ENCODE data around the gene FEZ2. TPM values are rescaled to one million over a fixed set of nuclear protein-coding genes. Genes with fewer than 3 reads are reported as not detected.

FEZ2 gene
- total RNA-seq, 2 donors from 2014 or later: 37.5 to 49.8 TPM

DNA sequence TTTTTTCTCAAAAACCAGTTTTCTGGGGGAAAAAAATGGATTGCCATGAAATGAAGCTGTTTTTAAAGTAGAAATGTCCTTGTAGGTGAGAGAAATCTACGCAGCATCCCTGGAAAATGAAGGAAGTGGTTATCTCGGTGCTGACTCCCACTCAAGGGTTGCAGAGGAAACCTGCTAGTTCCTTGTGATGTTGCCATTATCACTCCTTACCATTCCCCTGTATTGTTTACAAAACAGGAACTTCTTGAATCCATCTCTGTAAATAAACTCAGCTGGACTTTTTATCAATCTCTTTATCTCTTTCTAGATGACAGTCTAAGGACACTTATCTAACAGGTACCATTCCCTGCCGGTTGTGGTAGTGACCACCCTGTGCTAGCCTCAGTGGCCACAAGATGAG is 61.2 kb downstream of the FEZ2 start:
- whole genome bisulfite sequencing: 80% methylated on average over 3 of the region's 3 CpGs

DNA sequence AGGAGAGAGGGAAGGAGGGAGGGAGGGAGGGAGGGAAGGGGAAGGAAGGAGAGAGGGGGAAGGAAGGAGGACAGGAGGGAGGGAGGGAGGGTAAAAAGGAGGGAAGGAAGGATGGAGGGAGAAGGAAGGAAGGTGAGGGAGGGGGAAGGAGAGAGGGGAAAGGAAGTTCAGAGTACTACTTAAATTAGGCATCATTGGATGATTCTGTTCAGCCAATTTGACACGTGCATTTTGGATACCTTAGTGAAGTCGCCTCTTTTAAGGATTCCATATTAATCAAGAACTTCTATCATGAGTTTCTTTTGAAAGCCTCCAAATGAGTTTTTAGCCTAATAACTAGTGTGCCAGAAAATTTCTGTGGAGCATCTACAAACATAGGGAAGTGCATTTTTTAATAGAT is 62.9 kb downstream of the FEZ2 start:
- Histone ChIP-seq H3K4me3 (no peak overlapping the region), H3K4me1 (replicated peaks) (no peaks in the 10 kb centered on the region), H3K27me3 (replicated peaks; ENCODE audit: insufficient read depth) (no peaks in the 10 kb centered on the region), H3K9me3 (no peaks in the 10 kb centered on the region), H3K27ac (no peak overlapping the region), H3K36me3 (no peaks in the 10 kb centered on the region)
- WGBS: 86% methylated on average over 2 of the region's 2 CpGs
- TF ChIP-seq POLR2AphosphoS5 (IDR thresholded peaks at IDR 0.05): no peak
- TF ChIP-seq, protein P1, sequence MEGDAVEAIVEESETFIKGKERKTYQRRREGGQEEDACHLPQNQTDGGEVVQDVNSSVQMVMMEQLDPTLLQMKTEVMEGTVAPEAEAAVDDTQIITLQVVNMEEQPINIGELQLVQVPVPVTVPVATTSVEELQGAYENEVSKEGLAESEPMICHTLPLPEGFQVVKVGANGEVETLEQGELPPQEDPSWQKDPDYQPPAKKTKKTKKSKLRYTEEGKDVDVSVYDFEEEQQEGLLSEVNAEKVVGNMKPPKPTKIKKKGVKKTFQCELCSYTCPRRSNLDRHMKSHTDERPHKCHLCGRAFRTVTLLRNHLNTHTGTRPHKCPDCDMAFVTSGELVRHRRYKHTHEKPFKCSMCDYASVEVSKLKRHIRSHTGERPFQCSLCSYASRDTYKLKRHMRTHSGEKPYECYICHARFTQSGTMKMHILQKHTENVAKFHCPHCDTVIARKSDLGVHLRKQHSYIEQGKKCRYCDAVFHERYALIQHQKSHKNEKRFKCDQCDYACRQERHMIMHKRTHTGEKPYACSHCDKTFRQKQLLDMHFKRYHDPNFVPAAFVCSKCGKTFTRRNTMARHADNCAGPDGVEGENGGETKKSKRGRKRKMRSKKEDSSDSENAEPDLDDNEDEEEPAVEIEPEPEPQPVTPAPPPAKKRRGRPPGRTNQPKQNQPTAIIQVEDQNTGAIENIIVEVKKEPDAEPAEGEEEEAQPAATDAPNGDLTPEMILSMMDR (IDR thresholded peaks at IDR 0.05): no peak
- no peak for TF ChIP-seq POLR2A (IDR thresholded peaks at IDR 0.05)
- intact Hi-C loops (cut with DNase I): no loop called here
- no peak for DNase-seq (ENCODE audit: low spot score)

More for the DNA sequence above, 61.2 kb downstream of the FEZ2 start:
- no peaks in the 10 kb centered on the region for H3K27me3 ChIP-seq (replicated peaks; ENCODE audit: insufficient read depth)
- intact Hi-C loops (cut with DNase I): no loop called here
- H3K27ac ChIP-seq: no peak overlapping the region
- no peak for DNase-seq (ENCODE audit: low spot score)
- no peak overlapping the region for H3K4me3 ChIP-seq
- TF ChIP-seq POLR2AphosphoS5 (IDR thresholded peaks at IDR 0.05): no peak
- TF ChIP-seq, protein P1 (IDR thresholded peaks at IDR 0.05): no peak
- TF ChIP-seq POLR2A (IDR thresholded peaks at IDR 0.05): no peak
- H3K4me1 ChIP-seq (replicated peaks): no peaks in the 10 kb centered on the region
- no peaks in the 10 kb centered on the region for H3K9me3 ChIP-seq
- H3K36me3 ChIP-seq: no peaks in the 10 kb centered on the region

DNA sequence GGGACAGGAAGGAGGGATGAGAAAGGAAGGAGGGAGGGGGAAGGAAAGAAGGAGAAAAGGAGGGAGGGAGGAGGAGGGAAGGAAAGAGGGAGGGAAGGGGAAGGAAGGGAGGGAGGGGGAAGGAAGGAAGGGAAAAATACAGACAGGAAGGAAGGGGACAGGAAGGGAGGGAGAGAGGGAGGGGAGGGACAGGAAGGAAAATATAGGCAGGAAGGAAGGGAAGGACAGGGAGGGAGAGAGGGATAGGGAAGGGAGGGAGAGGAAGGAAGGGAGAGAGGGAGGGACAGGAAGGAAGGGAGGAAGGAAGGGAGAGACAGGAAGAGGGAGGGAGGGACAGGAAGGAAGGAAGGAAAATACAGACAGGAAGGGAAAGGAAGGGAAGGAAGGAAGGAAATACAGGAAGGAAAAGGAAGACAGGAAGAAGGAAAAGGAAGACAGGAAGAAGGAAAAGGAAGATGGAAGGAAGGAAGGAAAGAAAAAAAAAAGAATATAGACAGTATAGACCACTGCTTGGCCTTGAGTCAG is 63.6 kb downstream of the FEZ2 start:
- intact Hi-C loops (cut with DNase I): no loop called here
- H3K4me3 ChIP-seq: no peak overlapping the region
- TF ChIP-seq, protein P1 (IDR thresholded peaks at IDR 0.05): no peak
- TF ChIP-seq POLR2AphosphoS5 (IDR thresholded peaks at IDR 0.05): no peak
- no peak for TF ChIP-seq POLR2A (IDR thresholded peaks at IDR 0.05)
- no peak overlapping the region for H3K27ac ChIP-seq
- no peaks in the 10 kb centered on the region for H3K4me1 ChIP-seq (replicated peaks)
- no peaks in the 10 kb centered on the region for H3K36me3 ChIP-seq
- H3K27me3 ChIP-seq (replicated peaks; ENCODE audit: insufficient read depth): no peaks in the 10 kb centered on the region
- no peak for DNase-seq (ENCODE audit: low spot score)
- H3K9me3 ChIP-seq: no peaks in the 10 kb centered on the region

DNA sequence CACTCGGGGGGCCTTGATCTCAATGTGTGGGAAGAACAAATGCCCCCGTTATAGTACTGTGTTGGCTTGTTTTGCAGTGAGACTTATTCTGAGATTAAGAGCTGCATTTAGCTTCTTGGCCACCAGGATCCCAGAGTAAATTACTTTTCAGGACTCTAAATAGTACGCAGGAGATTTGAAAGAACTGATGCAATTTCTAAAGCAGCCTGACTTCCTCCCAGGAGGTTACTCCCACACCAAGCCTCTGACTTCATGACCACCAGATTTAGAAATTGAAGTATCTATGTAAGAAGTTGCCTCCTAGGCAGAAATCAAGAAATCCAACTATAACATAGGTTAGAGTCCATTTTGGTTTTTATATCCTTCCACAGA is 67.0 kb downstream of the FEZ2 start:
- H3K36me3 ChIP-seq: no peaks in the 10 kb centered on the region
- 94% methylated on average over 3 of the region's 3 CpGs for WGBS
- H3K4me1 ChIP-seq (replicated peaks): no peaks in the 10 kb centered on the region
- no peak for DNase-seq (ENCODE audit: low spot score)
- intact Hi-C loops (cut with DNase I): no loop called here
- no peaks in the 10 kb centered on the region for H3K9me3 ChIP-seq
- TF ChIP-seq POLR2A (IDR thresholded peaks at IDR 0.05) (no peak), POLR2AphosphoS5 (IDR thresholded peaks at IDR 0.05) (no peak)
- TF ChIP-seq, protein P1 (IDR thresholded peaks at IDR 0.05): no peak
- H3K4me3 ChIP-seq: no peak overlapping the region
- no peaks in the 10 kb centered on the region for H3K27me3 ChIP-seq (replicated peaks; ENCODE audit: insufficient read depth)
- H3K27ac ChIP-seq: no peak overlapping the region

DNA sequence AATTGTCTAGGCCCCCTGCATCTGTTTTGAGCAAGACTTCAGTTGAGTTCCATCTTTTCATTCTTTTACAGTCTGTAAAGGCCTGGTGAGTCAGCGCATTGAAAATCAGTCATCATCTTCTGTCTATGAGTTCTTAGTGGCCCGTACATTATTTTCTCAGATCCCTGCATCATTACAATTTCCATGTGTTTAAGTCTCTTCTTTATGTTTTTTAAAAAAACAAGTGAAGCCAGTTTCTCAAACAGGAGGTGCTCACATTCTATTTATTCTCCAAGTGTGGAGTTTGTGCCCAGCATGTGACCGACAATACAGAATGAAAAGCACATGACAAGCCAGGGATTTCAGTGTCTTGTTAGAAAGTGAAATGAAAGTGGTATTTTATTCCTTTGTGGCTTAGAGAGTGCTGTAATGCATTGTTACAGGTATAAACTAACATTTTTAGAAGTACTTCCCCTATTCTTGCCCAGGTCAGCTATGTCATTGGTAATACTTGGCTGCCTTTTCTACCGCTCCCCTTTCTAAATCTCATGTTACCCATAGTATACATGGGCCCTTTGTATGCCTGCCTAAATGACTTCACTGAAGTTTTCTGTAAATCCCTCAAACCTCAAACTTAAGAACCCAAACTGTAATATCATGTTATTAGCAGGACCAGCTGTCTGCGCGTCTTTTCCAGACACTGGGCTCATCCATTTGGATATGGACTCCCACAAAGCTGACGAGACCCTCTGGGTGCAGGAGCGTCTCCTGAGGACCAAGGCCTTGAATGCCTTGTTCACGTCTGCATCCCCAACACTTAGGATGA is 67.6 kb downstream of the FEZ2 start:
- Histone ChIP-seq H3K4me3 (no peak overlapping the region), H3K4me1 (replicated peaks) (no peaks in the 10 kb centered on the region), H3K36me3 (no peaks in the 10 kb centered on the region), H3K27me3 (replicated peaks; ENCODE audit: insufficient read depth) (no peaks in the 10 kb centered on the region), H3K9me3 (no peaks in the 10 kb centered on the region), H3K27ac (no peak overlapping the region)
- no peak for TF ChIP-seq POLR2A (IDR thresholded peaks at IDR 0.05)
- TF ChIP-seq POLR2AphosphoS5 (IDR thresholded peaks at IDR 0.05): no peak
- TF ChIP-seq, protein P1 (IDR thresholded peaks at IDR 0.05): no peak
- intact Hi-C loops (cut with DNase I): no loop called here
- DNase-seq (ENCODE audit: low spot score): no peak
- WGBS: 97% methylated on average over 9 of the region's 9 CpGs
